GM12873 (cell line): ENCODE measurements around the gene MFRP.

Experiments
- TF ChIP-seq, protein P1 (sequence below): IDR thresholded peaks from 2 replicates; pipeline ENCODE4 v1.5.1; 2012; ENCODE audit warnings: low read depth, mild to moderate bottlenecking, moderate library complexity, low read length, control low read depth; ENCODE audit not compliant: insufficient read depth; ENCODE audit errors: missing control alignments

MFRP gene

DNA sequence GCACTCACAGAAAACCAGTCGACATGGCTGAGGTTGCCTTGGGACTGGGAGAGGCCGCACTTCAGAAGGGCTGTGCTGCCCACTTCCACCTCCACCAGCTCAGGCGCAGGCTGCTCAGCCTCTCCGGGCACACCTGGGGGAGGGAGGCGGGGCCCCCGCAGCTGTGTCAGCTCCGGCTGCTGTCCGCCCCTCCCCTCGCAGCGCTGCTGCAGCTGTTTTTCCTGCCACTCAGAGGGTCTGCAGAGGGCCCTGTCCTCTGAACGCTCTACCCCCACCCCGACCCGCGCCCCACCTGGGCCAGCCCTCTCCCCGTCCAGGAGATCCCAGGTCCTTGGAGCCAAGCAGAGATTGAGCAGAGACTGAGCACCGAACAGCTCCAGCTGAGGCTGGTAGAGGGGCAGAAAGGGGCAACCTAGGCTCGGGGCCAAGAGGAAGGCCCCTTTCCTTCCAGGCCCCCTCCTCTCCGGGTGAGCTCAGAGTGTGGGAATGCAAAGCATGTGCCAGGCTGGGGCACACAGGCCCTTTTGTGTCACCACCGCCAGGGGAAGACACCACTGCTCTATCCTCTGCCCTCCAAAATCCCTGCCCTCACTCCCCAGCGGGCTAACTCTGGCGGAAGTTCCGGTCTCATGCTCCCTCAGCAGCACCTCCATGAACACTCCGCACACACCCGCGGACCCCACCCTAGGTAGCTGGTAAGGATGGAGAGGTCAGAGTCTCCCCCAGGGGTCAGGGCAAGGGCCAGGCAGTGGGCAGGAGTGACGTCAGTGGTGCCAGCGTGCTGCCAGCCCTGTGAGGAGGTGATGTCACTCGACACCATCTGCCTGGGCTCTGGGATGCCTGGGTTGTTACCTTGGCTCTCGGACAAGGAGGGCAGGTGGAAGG is 31.1 kb downstream of the MFRP start:
- TF ChIP-seq, protein P1, sequence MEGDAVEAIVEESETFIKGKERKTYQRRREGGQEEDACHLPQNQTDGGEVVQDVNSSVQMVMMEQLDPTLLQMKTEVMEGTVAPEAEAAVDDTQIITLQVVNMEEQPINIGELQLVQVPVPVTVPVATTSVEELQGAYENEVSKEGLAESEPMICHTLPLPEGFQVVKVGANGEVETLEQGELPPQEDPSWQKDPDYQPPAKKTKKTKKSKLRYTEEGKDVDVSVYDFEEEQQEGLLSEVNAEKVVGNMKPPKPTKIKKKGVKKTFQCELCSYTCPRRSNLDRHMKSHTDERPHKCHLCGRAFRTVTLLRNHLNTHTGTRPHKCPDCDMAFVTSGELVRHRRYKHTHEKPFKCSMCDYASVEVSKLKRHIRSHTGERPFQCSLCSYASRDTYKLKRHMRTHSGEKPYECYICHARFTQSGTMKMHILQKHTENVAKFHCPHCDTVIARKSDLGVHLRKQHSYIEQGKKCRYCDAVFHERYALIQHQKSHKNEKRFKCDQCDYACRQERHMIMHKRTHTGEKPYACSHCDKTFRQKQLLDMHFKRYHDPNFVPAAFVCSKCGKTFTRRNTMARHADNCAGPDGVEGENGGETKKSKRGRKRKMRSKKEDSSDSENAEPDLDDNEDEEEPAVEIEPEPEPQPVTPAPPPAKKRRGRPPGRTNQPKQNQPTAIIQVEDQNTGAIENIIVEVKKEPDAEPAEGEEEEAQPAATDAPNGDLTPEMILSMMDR = peak; percentile 17

DNA sequence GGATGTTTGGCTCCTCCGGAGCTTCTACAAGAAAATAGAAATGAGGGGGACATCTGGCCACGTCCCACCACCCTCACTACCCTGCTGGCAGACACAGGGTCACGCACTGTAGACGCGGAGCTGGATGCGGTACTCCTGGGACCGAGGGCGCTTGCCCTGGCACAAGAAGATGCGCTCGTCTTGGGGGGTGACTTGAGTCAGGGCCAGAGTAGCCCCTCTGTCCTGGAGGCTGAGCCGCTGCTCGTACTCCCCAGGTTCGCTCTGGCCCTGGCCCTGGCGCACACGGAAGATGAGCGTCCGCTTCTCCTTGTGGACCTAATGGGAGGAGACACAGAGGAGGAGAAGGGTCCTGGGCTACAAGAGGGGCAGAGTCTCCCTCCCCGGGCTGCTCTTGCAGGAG is 31.8 kb downstream of the MFRP start:
- TF ChIP-seq, protein P1 = no peak

DNA sequence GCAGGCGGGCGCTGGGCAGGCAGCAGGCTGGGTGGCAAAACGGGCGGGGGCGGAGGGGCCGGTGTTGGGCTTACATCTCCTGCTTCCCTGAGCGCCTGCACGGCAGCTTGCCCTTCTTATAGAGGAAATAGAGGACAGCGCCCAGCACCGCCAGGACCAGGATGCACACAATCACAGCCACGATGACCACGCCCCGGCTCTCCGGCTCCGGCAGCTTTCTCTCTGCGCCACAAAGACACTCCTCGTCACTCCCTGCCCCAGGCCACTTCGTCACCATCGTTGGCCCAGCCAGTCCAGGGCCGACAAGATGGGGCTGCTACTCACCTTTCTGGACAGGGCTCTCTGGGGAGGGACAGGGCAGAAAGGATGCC is 35.8 kb downstream of the MFRP start:
- TF ChIP-seq, protein P1 = no peak

DNA sequence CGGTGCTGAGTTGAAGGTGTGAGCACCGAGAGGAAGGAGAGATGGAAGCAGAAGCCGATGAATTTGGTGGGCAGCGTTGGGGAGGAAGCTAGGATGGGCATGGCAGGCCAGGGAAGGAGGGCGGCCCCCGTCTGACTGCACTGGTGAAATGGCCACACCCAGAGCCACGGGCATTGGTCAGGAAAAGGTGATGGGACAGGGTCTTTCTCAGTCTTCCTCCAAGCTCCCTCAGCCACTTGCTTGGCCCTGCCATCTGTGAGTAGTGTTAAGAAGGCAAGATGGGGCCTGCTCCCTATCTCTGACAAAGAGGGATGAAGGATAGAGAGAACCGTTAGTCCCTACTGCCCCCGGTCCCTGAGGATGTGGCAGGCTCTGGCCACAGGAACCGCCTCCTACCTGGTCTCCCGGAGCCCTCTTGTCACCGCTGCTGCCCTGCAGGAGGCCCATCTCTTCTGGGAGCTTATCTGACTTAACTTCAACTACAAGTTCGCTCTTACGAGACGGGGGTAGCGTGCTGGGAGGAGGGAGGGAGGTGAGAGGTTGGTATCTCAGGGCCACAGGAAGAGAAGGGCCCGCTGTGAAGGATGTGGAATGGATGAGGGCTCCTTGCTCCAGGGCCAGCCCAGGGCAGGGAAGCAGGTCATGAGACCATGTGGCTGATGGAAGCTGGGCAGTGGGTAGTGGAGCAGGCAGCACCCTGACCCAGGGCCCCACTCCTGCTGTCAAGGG is 36.4 kb downstream of the MFRP start:
- TF ChIP-seq, protein P1 = no peak

DNA sequence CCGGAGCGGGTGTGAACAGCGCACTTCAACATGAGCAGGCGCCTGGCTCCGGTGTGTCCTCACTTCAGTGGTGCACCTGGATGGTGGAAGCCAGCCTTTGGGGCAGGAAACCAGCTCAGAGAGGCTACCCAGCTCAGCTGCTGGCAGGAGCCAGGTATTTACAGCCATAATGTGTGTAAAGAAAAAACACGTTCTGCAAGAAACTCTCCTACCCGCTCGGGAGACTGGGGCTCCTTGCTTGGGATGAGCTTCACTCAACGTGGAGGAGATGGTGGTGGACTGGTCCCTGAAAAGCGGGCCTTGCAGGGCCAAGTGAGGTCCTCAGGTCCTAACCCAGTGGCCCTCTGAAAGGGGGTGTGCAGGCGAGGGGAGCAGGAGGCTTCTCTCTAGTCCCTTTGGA is 37.1 kb downstream of the MFRP start:
- TF ChIP-seq, protein P1 = no peak

DNA sequence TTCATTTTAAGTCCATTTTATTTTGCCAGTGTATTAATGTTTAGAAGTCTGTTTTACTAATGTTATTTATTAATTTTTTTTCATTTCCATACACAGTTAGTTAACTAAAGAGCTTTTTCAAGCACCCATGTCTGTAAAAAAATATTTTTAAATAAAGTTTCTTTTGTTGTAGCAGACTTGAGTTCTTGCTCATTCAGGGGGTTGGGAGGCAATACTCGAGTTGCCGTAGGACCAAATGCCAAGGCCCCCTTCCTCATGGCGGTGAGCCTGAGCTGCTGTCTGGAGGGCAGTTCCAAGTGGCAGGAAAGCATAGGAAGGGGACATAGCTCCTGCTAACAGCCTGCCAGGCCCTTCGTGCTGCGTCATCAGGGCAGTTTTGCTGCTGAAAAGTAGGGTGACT is 38.5 kb downstream of the MFRP start:
- TF ChIP-seq, protein P1 = no peak

DNA sequence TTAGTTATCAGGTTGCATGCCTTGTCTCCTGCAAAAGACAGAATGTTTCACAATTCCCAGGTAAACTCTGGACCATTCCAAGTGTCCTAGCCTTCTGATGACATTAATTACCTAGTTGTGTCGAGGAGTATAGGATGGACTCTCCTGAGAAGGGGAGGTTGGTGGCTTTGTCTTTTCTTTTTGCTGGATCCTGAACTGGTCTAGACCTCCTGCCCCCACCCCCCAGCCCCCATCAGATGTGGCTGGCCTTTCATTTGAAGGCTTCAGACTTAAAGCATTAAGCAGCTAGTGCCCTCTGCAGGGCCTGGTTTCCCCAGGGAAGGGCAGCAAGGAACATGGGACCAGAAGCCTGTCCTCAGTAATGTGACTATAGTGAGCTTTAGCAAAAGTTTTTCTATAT is 39.3 kb downstream of the MFRP start:
- TF ChIP-seq, protein P1 = no peak
